Adrenal gland (tissue), 5 donors: ENCODE results near the gene PLIN1.

Experiments used
- POLR2A ChIP-seq, 2 donors: fragments of 450-650 bp; IDR thresholded peaks; one replicate each; pipeline ENCODE4 v1.6.1; 2017; ENCODE audit warnings: antibody characterized with exemption in 2 of 2, mild to moderate bottlenecking in 2 of 2, moderate library complexity in 1 of 2
- TF ChIP-seq, protein P1 (sequence below), 6 experiments: fragments of 450-650 bp in 4 of 6; fragments of 200-600 bp in 2 of 6; sonication (generic) in 1 of 6; IDR thresholded peaks; 1 replicate in 5 of 6; 2 replicates in 1 of 6; pipeline versions ENCODE4 v1.5.1 to v1.8.0; 2016 to 2021; ENCODE audit warnings: antibody characterized with exemption in 6 of 6, mild to moderate bottlenecking in 2 of 6, moderate library complexity in 1 of 6
- donor health status: DM: no; HTN: no; CAD: no.

DNA sequence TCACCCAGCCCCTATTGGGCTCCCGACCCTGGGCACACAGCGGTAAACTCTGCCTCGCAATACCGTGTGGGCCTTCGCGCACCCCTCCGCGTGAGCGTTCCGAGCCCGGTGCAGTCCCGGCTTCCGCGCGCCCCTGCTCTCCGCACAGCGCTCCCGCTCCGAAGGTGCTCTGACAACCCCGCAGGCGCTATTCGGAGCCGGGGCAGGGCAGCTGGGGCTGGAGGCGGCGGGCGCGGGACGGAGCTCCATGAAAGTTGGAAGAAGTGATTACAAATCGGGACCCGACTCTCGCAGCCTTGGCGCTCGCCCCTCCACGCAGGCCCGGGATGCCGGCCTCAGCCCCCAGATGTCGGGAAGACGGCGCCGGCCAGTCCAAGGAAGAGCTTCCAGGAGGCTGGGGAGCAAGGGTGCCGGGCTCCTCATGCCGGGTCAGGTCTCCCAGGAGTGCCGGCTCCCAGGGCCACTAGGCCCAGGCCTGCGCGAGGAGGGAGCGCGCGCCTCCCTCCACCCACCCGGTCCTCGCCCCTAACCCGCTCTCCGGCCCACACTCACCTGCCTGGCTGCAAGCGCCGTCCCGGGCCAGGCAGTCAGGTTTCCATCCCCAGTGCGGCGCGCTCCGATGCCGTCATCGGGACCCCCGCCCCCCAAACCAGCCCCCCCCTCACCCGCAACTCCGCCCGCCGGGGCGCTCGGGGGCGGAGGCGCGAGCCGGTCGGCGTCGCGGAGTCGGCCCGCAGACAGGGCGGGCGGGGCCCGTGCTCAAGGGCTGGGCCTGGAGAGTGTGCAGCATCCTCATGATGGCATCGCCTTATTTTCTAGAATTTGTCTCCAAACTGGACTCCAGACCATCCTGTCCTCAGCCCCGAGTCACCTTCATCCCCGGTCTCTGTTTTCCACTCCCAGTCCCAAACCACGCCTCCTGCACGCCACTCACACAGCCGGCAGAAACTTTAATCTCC is 24.0 kb downstream of the PLIN1 start, which contains the start of gene KIF7:
- TF ChIP-seq, protein P1, sequence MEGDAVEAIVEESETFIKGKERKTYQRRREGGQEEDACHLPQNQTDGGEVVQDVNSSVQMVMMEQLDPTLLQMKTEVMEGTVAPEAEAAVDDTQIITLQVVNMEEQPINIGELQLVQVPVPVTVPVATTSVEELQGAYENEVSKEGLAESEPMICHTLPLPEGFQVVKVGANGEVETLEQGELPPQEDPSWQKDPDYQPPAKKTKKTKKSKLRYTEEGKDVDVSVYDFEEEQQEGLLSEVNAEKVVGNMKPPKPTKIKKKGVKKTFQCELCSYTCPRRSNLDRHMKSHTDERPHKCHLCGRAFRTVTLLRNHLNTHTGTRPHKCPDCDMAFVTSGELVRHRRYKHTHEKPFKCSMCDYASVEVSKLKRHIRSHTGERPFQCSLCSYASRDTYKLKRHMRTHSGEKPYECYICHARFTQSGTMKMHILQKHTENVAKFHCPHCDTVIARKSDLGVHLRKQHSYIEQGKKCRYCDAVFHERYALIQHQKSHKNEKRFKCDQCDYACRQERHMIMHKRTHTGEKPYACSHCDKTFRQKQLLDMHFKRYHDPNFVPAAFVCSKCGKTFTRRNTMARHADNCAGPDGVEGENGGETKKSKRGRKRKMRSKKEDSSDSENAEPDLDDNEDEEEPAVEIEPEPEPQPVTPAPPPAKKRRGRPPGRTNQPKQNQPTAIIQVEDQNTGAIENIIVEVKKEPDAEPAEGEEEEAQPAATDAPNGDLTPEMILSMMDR (IDR thresholded peaks at IDR 0.05) = no peak
- no peak for TF ChIP-seq POLR2A (IDR thresholded peaks at IDR 0.05)
